DND-41 (cell line): ENCODE data around the gene RALGPS1.

Experiments
- ATAC-seq: fragments of 200-7000 bp; cut with Tn5 transposase; 3 replicates; pipeline ENCODE4 v1.9.1; 2021; ENCODE audit warnings: low read depth; ENCODE audit not compliant: insufficient read depth
- DNase-seq: peaks from one replicate; pipeline ENCODE4 v3.0.0-alpha.2; 2020
- H2AFZ ChIP-seq: 2 replicates; pipeline ENCODE4 v1.6.0; 2012; ENCODE audit warnings: low read depth, low read length
- H3K27ac ChIP-seq: 2 replicates; pipeline ENCODE4 v1.5.1; 2012; ENCODE audit warnings: low read length, inconsistent platforms
- H3K27me3 ChIP-seq: fragments of 200-600 bp; sonication (generic); 2 replicates; pipeline ENCODE4 v1.6.0; 2012; ENCODE audit warnings: low read length, mild to moderate bottlenecking, inconsistent platforms; ENCODE audit not compliant: insufficient read depth, poor library complexity
- H3K36me3 ChIP-seq: 2 replicates; pipeline ENCODE4 v1.5.1; 2012; ENCODE audit warnings: low read length, inconsistent platforms; ENCODE audit not compliant: insufficient read depth
- H3K4me1 ChIP-seq: 2 replicates; pipeline ENCODE4 v1.5.1; 2012; ENCODE audit warnings: mild to moderate bottlenecking, low read length; ENCODE audit not compliant: insufficient read depth
- H3K4me2 ChIP-seq: 2 replicates; pipeline ENCODE4 v1.6.0; 2012; ENCODE audit warnings: mild to moderate bottlenecking, moderate library complexity, low read length, inconsistent platforms; ENCODE audit not compliant: insufficient read depth
- H3K4me3 ChIP-seq, 2 experiments: fragments of 200-600 bp in 1 of 2; shearing (Covaris generic) in 1 of 2; 2 replicates each; pipeline ENCODE4 v1.5.1; 2012 to 2016; ENCODE audit warnings: inconsistent platforms in 2 of 2, low read length in 2 of 2, mild to moderate bottlenecking in 2 of 2, low read depth in 1 of 2, moderate library complexity in 1 of 2
- H3K79me2 ChIP-seq: 2 replicates; pipeline ENCODE4 v1.6.0; 2012; ENCODE audit warnings: low read length, inconsistent platforms; ENCODE audit not compliant: insufficient read depth
- H3K9ac ChIP-seq: 2 replicates; pipeline ENCODE4 v1.6.0; 2012; ENCODE audit warnings: low read depth, mild to moderate bottlenecking, inconsistent platforms, low read length, moderate library complexity
- H3K9me3 ChIP-seq: 2 replicates; pipeline ENCODE4 v1.5.1; 2012; ENCODE audit warnings: low read length, moderate library complexity, mild to moderate bottlenecking, inconsistent platforms; ENCODE audit not compliant: insufficient read depth, severe bottlenecking
- H4K20me1 ChIP-seq: 2 replicates; pipeline ENCODE4 v1.6.0; 2012; ENCODE audit warnings: low read length; ENCODE audit not compliant: insufficient read depth
- CTCF ChIP-seq: IDR thresholded peaks from 2 replicates; pipeline ENCODE4 v1.5.1; 2012; ENCODE audit warnings: borderline replicate concordance, low read length, moderate library complexity, mild to moderate bottlenecking; ENCODE audit not compliant: poor library complexity, severe bottlenecking; ENCODE audit errors: extremely low read depth
- EZH2 ChIP-seq: IDR thresholded peaks from 3 replicates; pipeline ENCODE4 v1.6.1; 2012; ENCODE audit warnings: borderline replicate concordance, low read depth, mild to moderate bottlenecking, moderate library complexity, low read length, inconsistent platforms; ENCODE audit not compliant: severe bottlenecking

RALGPS1 gene

DNA sequence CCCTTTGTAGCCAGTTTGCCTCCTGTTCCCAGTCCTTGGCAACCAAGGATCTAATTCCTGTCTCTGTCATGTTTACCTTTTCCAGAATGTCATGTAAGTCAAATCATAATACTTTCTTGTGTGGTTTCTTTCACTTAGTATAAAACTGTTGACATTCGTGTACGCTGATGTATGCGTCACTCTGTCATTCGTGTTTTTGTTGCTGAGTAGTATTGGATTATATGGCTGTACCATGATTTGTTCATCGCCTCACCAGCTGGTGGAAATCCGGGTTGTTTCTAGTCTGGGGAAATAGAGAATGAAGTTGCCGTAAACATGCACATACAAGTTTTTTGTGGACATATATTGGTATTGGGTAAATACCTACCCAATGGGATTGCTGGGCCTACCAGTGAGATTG is 110.5 kb downstream of the RALGPS1 start:
- Histone ChIP-seq H2AFZ (no peak overlapping the region), H3K4me2 (no peak overlapping the region), H3K9ac (no peak overlapping the region), H3K79me2 (no peaks in the 10 kb centered on the region), H4K20me1 (peaks cover 9% of the 10 kb centered on the region; the same call in 1 of the 2 replicates), H3K27me3 (peaks cover 46% of the 10 kb centered on the region), H3K4me3 (no peak overlapping the region), H3K4me1 (no peaks in the 10 kb centered on the region), H3K27ac (no peak overlapping the region), H3K36me3 (no peaks in the 10 kb centered on the region), H3K9me3 (no peaks in the 10 kb centered on the region)
- DNase-seq, result no peak
- TF ChIP-seq EZH2 (no peak), CTCF (no peak)
- no peak for ATAC-seq

DNA sequence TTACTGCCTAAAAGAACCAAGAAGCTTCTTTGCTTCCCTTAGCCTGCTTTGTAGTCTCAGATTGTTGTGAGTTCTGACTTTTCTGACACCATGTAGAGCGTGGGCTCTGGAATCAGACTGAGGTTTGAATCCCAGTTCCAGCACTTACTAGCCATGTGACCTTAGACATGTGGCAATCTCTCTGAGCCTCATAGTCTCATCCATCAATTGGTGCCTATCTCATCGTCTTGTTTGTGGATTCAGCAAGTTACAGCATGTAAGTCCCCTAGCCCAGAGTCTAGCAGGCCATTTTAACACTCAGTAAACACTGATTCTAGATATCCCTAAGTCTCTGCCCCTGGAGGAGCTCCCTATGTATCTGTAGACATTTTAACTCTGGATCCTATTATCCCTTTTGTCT is 113.1 kb downstream of the RALGPS1 start:
- H3K4me2 ChIP-seq, result no peak overlapping the region
- no peaks in the 10 kb centered on the region for H3K79me2 ChIP-seq
- no peaks in the 10 kb centered on the region for H3K4me1 ChIP-seq
- no peaks in the 10 kb centered on the region for H3K9me3 ChIP-seq
- H3K9ac ChIP-seq, result no peak overlapping the region
- H3K4me3 ChIP-seq, result no peak overlapping the region
- no peak overlapping the region for H3K27ac ChIP-seq
- H4K20me1 ChIP-seq, result peaks cover 9% of the 10 kb centered on the region; the same call in 1 of the 2 replicates
- no peaks in the 10 kb centered on the region for H3K36me3 ChIP-seq
- TF ChIP-seq CTCF, result no peak
- no peak for TF ChIP-seq EZH2
- no peak overlapping the region for H2AFZ ChIP-seq
- peaks cover 52% of the 10 kb centered on the region for H3K27me3 ChIP-seq
- ATAC-seq (no peak), DNase-seq (no peak)

DNA sequence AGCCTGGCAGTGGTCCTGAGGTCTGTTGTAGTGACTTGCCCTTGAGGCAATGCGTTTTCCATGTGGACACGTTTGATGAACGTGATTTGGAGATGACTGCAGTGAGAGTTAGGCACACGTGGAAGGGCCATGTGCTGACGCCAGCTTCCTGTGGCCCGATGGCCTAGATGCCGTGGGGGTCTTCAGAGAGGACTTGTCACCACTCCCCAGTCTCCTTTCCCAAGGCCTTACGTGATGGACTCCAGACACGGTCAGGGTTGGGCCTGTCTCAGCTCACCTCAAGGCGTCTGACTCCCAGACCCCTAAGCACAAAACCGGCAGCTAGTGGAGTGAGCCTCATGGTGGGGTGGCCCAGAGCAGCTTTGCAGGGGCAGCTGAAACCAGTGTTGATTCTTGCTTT is 115.0 kb downstream of the RALGPS1 start:
- Histone ChIP-seq H3K4me2 (no peak overlapping the region), H4K20me1 (peaks cover 12% of the 10 kb centered on the region; the same call in 1 of the 2 replicates), H2AFZ (no peak overlapping the region), H3K27ac (no peak overlapping the region), H3K4me1 (no peaks in the 10 kb centered on the region), H3K4me3 (no peak overlapping the region), H3K27me3 (peaks cover 58% of the 10 kb centered on the region), H3K9ac (no peak overlapping the region), H3K36me3 (no peaks in the 10 kb centered on the region), H3K9me3 (no peaks in the 10 kb centered on the region), H3K79me2 (no peaks in the 10 kb centered on the region)
- no peak for DNase-seq
- TF ChIP-seq CTCF (no peak), EZH2 (no peak)
- ATAC-seq, result no peak
